Measurements from ENCODE around the gene ERGIC2.
"Not testable (repeated sequence)": the region's sequence is repeated elsewhere in the genome, so short reads cannot be mapped to it uniquely, and the experiment has no call there.

The ERGIC2 gene

GRCh38 chr12:29380536-29381523 lies at the start of gene ERGIC2:
Gene ERGIC2, minus strand, starts transcription at chr12:29381172. Its CDS starts 9,539 bp downstream, at chr12:29371633.
- FAIRE-seq: peak; percentile 91
- peak; percentile 98 for DNase-seq (ENCODE audit: low spot score)

GRCh38 chr12:29430716-29431044 lies 49.7 kb upstream of the ERGIC2 start:
- DNase-seq (ENCODE audit: low spot score) (no peak), FAIRE-seq (no peak)

GRCh38 chr12:29429999-29430715 lies 49.2 kb upstream of the ERGIC2 start:
- DNase-seq (ENCODE audit: low spot score) (peak; percentile 7), FAIRE-seq (no peak)

- DNase-seq (ENCODE audit: low spot score) (peak; percentile 73), FAIRE-seq (peak; percentile 75)
These were observed 47.7 kb upstream of the ERGIC2 start for GRCh38 chr12:29428633-29429032.

GRCh38 chr12:29427964-29428363 lies 47.0 kb upstream of the ERGIC2 start:
- no peak for DNase-seq (ENCODE audit: low spot score)
- FAIRE-seq: no peak

GRCh38 chr12:29426498-29426897 lies 45.5 kb upstream of the ERGIC2 start:
- DNase-seq (ENCODE audit: low spot score) (no peak), FAIRE-seq (no peak)

- DNase-seq (ENCODE audit: low spot score) (no peak), FAIRE-seq (no peak)
These were observed 44.8 kb upstream of the ERGIC2 start for GRCh38 chr12:29425722-29426121.

- DNase-seq (ENCODE audit: low spot score): no peak
- no peak for FAIRE-seq
These were observed 35.8 kb upstream of the ERGIC2 start for GRCh38 chr12:29416748-29417147.

- FAIRE-seq: no peak
These were observed 34.1 kb upstream of the ERGIC2 start for GRCh38 chr12:29415111-29415510.

GRCh38 chr12:29414368-29414767 lies 33.4 kb upstream of the ERGIC2 start:
- FAIRE-seq: no peak

More at GRCh38 chr12:29415111-29415510, 34.1 kb upstream of the ERGIC2 start:
- no peak for DNase-seq (ENCODE audit: low spot score)

GRCh38 chr12:29405561-29405960 lies 24.6 kb upstream of the ERGIC2 start:
- no peak for DNase-seq (ENCODE audit: low spot score)
- no peak for FAIRE-seq

More at GRCh38 chr12:29414368-29414767, 33.4 kb upstream of the ERGIC2 start:
- DNase-seq (ENCODE audit: low spot score): no peak

- FAIRE-seq (no peak), DNase-seq (ENCODE audit: low spot score) (no peak)
These were observed 23.0 kb upstream of the ERGIC2 start for GRCh38 chr12:29403991-29404390.

- DNase-seq (ENCODE audit: low spot score) (no peak), FAIRE-seq (no peak)
These were observed 21.5 kb upstream of the ERGIC2 start for GRCh38 chr12:29402437-29402836.

- DNase-seq (ENCODE audit: low spot score): no peak
- FAIRE-seq: no peak
These were observed 17.5 kb upstream of the ERGIC2 start for GRCh38 chr12:29398495-29398894.

- FAIRE-seq (no peak), DNase-seq (ENCODE audit: low spot score) (no peak)
These were observed 15.8 kb upstream of the ERGIC2 start for GRCh38 chr12:29396774-29397173.

GRCh38 chr12:29395356-29395755 lies 14.4 kb upstream of the ERGIC2 start:
- no peak for FAIRE-seq
- no peak for DNase-seq (ENCODE audit: low spot score)

GRCh38 chr12:29390419-29390818 lies 9.4 kb upstream of the ERGIC2 start:
- DNase-seq (ENCODE audit: low spot score); FAIRE-seq: not testable (repeated sequence)

- DNase-seq (ENCODE audit: low spot score) (no peak), FAIRE-seq (no peak)
These were observed 8.4 kb upstream of the ERGIC2 start for GRCh38 chr12:29389295-29389919.

- not testable (repeated sequence) for FAIRE-seq; DNase-seq (ENCODE audit: low spot score)
These were observed 5.2 kb upstream of the ERGIC2 start for GRCh38 chr12:29386084-29386680.

- not testable (repeated sequence) for DNase-seq (ENCODE audit: low spot score); FAIRE-seq
These were observed 4.2 kb upstream of the ERGIC2 start for GRCh38 chr12:29385194-29385593.

- FAIRE-seq (no peak), DNase-seq (ENCODE audit: low spot score) (no peak)
These were observed 1.3 kb upstream of the ERGIC2 start for GRCh38 chr12:29382251-29382650.

Measured in RCC 7860 (cell line).